ENCODE data around the gene SLC13A4. TPM values are rescaled to one million over a fixed set of nuclear protein-coding genes. Genes with fewer than 3 reads are reported as not detected.

Gene SLC13A4
- total and polyA plus RNA-seq, 4 experiments from 2014 or later, result 0.52 TPM; not detected in 3

Other genes with a start within 250 kb of the SLC13A4 start
- 10 to 100 TPM; 33.9 to 35.0 TPM for gene CNOT4, start 218.1 kb downstream of the SLC13A4 start, total RNA-seq
- gene CNOT4, start 218.1 kb downstream of the SLC13A4 start, polyA plus RNA-seq, result 10 to 100 TPM; 11.1 to 18.6 TPM
- 10 to 100 TPM; 67.7 to 73.8 TPM for gene NUP205, start 170.3 kb downstream of the SLC13A4 start, total RNA-seq
- gene NUP205, start 170.3 kb downstream of the SLC13A4 start, polyA plus RNA-seq, result 10 to 100 TPM; 29.2 to 31.4 TPM
- gene STMP1, start 65.7 kb downstream of the SLC13A4 start, total RNA-seq, result 10 to 100 TPM; 29.5 to 29.7 TPM
- 10 to 100 TPM; 44.3 to 59.2 TPM for gene STMP1, start 65.7 kb downstream of the SLC13A4 start, polyA plus RNA-seq
- gene FAM180A, start 20.6 kb upstream of the SLC13A4 start, total RNA-seq, result not detected
- gene FAM180A, start 20.6 kb upstream of the SLC13A4 start, polyA plus RNA-seq, result not detected
- gene MTPN, start 249.2 kb upstream of the SLC13A4 start, total RNA-seq, result 10 to 100 TPM; 83.1 to 84.5 TPM
- gene MTPN, start 249.2 kb upstream of the SLC13A4 start, polyA plus RNA-seq, result 100 to 1,000 TPM in 1 of 2 donors, 10 to 100 TPM in 1; 63.6 to 105 TPM

Measured in CD4-positive, alpha-beta memory T cell (primary cell).